ENCODE measurements around the gene M1AP.

Gene M1AP

GRCh38 chr2:74690571-74690970 lies 42.4 kb upstream of the M1AP start:
- peak; percentile 47 for DNase-seq (ENCODE audit: extremely low read depth, low read depth)
- TF ChIP-seq, protein P1, sequence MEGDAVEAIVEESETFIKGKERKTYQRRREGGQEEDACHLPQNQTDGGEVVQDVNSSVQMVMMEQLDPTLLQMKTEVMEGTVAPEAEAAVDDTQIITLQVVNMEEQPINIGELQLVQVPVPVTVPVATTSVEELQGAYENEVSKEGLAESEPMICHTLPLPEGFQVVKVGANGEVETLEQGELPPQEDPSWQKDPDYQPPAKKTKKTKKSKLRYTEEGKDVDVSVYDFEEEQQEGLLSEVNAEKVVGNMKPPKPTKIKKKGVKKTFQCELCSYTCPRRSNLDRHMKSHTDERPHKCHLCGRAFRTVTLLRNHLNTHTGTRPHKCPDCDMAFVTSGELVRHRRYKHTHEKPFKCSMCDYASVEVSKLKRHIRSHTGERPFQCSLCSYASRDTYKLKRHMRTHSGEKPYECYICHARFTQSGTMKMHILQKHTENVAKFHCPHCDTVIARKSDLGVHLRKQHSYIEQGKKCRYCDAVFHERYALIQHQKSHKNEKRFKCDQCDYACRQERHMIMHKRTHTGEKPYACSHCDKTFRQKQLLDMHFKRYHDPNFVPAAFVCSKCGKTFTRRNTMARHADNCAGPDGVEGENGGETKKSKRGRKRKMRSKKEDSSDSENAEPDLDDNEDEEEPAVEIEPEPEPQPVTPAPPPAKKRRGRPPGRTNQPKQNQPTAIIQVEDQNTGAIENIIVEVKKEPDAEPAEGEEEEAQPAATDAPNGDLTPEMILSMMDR (IDR thresholded peaks at IDR 0.05; ENCODE audit: low read depth, low read length) = peak; percentile 83

GRCh38 chr2:74689671-74690070 lies 41.5 kb upstream of the M1AP start:
- no peak for DNase-seq (ENCODE audit: extremely low read depth, low read depth)
- TF ChIP-seq, protein P1 (IDR thresholded peaks at IDR 0.05; ENCODE audit: low read depth, low read length) = no peak

DNA sequence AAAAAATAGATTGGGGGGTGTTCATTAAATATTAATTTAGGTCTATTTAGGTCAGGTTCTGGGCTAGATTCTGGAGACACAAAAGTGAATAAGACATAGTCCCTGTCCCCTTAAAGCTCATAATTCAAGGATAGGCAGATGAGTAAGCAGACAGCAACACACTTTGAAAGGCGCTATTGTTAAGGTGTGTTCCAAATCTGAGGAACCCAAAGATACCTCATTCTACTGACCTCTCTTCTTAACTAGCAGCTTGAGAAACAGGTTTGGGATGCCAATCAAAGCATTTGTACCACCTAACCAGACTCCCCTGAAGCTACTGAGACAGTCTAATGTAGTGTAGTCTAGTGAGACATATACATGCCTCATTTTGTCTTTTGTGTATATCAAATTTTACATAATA lies 40.8 kb upstream of the M1AP start:
- TF ChIP-seq, protein P1 (IDR thresholded peaks at IDR 0.05; ENCODE audit: low read depth, low read length) = no peak
- no peak for DNase-seq (ENCODE audit: extremely low read depth, low read depth)

- TF ChIP-seq, protein P1 (IDR thresholded peaks at IDR 0.05; ENCODE audit: low read depth, low read length) = no peak
- no peak for DNase-seq (ENCODE audit: extremely low read depth, low read depth)
Measured at GRCh38 chr2:74685408-74685807, 37.3 kb upstream of the M1AP start.

- no peak for DNase-seq (ENCODE audit: extremely low read depth, low read depth)
- TF ChIP-seq, protein P1 (IDR thresholded peaks at IDR 0.05; ENCODE audit: low read depth, low read length) = no peak
Measured at GRCh38 chr2:74682501-74682900, 34.4 kb upstream of the M1AP start.

GRCh38 chr2:74679615-74680014 lies 31.5 kb upstream of the M1AP start:
- TF ChIP-seq, protein P1 (IDR thresholded peaks at IDR 0.05; ENCODE audit: low read depth, low read length) = no peak
- DNase-seq (ENCODE audit: extremely low read depth, low read depth) = no peak

- TF ChIP-seq, protein P1 (IDR thresholded peaks at IDR 0.05; ENCODE audit: low read depth, low read length) = no peak
Measured at GRCh38 chr2:74676331-74676730, 28.2 kb upstream of the M1AP start.

More at GRCh38 chr2:74676331-74676730, 28.2 kb upstream of the M1AP start:
- no peak for DNase-seq (ENCODE audit: extremely low read depth, low read depth)

Data from AG09319 (cell line).